Ovary (tissue), 9 donors: ENCODE data around the gene R3HDM2. TPM values are rescaled to one million over a fixed set of nuclear protein-coding genes. Genes with fewer than 3 reads are reported as not detected.

Experiments
- DNase-seq, 5 donors: peaks; one replicate each; pipeline ENCODE4 v3.0.0-alpha.2; 2019 to 2020
- H3K27ac ChIP-seq, 2 donors: fragments of 200-600 bp; one replicate each; pipeline versions ENCODE4 v1.5.1 to v1.8.0; 2019 to 2022
- H3K27me3 ChIP-seq: fragments of 200-600 bp; one replicate; pipeline ENCODE4 v1.8.0; 2022
- H3K36me3 ChIP-seq: fragments of 200-600 bp; sonication (generic); one replicate; pipeline ENCODE4 v1.5.1; 2019
- H3K4me1 ChIP-seq: one replicate; pipeline ENCODE4 v1.8.1; 2013; ENCODE audit warnings: mild to moderate bottlenecking, moderate library complexity; ENCODE audit not compliant: insufficient read depth
- H3K4me3 ChIP-seq: fragments of 200-600 bp; sonication (generic); one replicate; pipeline ENCODE4 v1.5.1; 2017
- H3K9me3 ChIP-seq, 2 donors: fragments of 200-600 bp in 1 of 2; sonication (generic) in 1 of 2; one replicate each; pipeline versions ENCODE4 v1.5.1 to v1.8.1; 2013 to 2019; ENCODE audit warnings: mild to moderate bottlenecking in 1 of 2, moderate library complexity in 1 of 2
- EP300 ChIP-seq: sonication (generic); formaldehyde crosslinking; IDR thresholded peaks from one replicate; pipeline ENCODE4 v1.6.1; 2017; ENCODE audit warnings: antibody characterized with exemption
- POLR2A ChIP-seq: fragments of 450-650 bp; IDR thresholded peaks from one replicate; pipeline ENCODE4 v1.6.1; 2017; ENCODE audit warnings: antibody characterized with exemption, mild to moderate bottlenecking, moderate library complexity
- WGBS, 3 donors: extraction: QIAGEN DNeasy Blood & Tissue Kit in 1 of 3; methylation state at CpG; one replicate each; pipeline versions ENCODE4 v1.1.5 to v1.1.7; 2013 to 2017; 5-methylcytosine and 5-hydroxymethylcytosine counted together
- intact Hi-C, 4 donors: fragments of 100-400 bp; cut with DNase I; formaldehyde crosslinking; loops; one replicate each; pipeline versions ENCODE4 v1.11.0 to v1.15.1; 2022 to 2023
- polyA plus RNA-seq, 2 donors: library from polyadenylated mRNA; stranded (reverse); fragments of 200-250 nt in 1 of 2; fragments of 350-450 nt in 1 of 2; fragmentation: Illumina TruSeq in 1 of 2; extraction: RNeasy Lipid Tissue Mini Kit (QIAGEN cat#74804) in 1 of 2; gene quantifications; one replicate each; pipeline ENCODE4 v1.2.3, GENCODE V29; 2013 to 2014
- total RNA-seq, 7 donors: library from RNA; depleted of rRNA in 2 of 7; stranded (reverse); fragments of >200 nt in 2 of 7; fragmentation: NEBNext Ultra II Directional in 3 of 7; extraction: Animal tissue kit (Norgen Biotek cat#: 25700) in 3 of 7; gene quantifications; one replicate each; pipeline versions ENCODE4 v1.1.0 to v1.2.4, GENCODE V29; 2016 to 2023
- TF ChIP-seq, protein P1 (sequence below), 3 donors: fragments of 450-650 bp in 2 of 3; fragments of 200-600 bp in 1 of 3; IDR thresholded peaks; one replicate each; pipeline versions ENCODE4 v1.5.1 to v1.8.0; 2016 to 2022; ENCODE audit warnings: antibody characterized with exemption in 3 of 3, mild to moderate bottlenecking in 1 of 3
- donor health status: DM: no; HTN: no; CAD: no; lungs with moderate emphysema.
- donor health status: DM: no; HTN: no; CAD: no.
- donor health status: Bipolar disorder and iron deficiency.
- donor health status: DM: yes; HTN: yes; CAD: no.
- donor health status: DM: no; HTN: no; CAD: no.
- donor health status: DM: yes; HTN: yes; CAD: no.

The R3HDM2 gene
- total and polyA plus RNA-seq, 9 donors = 24.3 to 81.4 (median 65.6) TPM

- H3K9me3 ChIP-seq = no peaks in the 10 kb centered on the region
- no peaks in the 10 kb centered on the region for H3K4me1 ChIP-seq
- no peaks in the 10 kb centered on the region for H3K27me3 ChIP-seq
- no peak overlapping the region for H3K4me3 ChIP-seq
- no peak for DNase-seq
- TF ChIP-seq, protein P1, sequence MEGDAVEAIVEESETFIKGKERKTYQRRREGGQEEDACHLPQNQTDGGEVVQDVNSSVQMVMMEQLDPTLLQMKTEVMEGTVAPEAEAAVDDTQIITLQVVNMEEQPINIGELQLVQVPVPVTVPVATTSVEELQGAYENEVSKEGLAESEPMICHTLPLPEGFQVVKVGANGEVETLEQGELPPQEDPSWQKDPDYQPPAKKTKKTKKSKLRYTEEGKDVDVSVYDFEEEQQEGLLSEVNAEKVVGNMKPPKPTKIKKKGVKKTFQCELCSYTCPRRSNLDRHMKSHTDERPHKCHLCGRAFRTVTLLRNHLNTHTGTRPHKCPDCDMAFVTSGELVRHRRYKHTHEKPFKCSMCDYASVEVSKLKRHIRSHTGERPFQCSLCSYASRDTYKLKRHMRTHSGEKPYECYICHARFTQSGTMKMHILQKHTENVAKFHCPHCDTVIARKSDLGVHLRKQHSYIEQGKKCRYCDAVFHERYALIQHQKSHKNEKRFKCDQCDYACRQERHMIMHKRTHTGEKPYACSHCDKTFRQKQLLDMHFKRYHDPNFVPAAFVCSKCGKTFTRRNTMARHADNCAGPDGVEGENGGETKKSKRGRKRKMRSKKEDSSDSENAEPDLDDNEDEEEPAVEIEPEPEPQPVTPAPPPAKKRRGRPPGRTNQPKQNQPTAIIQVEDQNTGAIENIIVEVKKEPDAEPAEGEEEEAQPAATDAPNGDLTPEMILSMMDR (IDR thresholded peaks at IDR 0.05) = no peak
- TF ChIP-seq POLR2A = no peak
- TF ChIP-seq EP300 = no peak
- WGBS, 3 donors = 81 to 89% (median 84%) methylated on average over 28 to 29 of the region's 29 CpGs
- H3K36me3 ChIP-seq = no peaks in the 10 kb centered on the region
- intact Hi-C loops = no loop called here
- no peak overlapping the region for H3K27ac ChIP-seq
Observed at GRCh38 chr12:57207731-57208630, 222.9 kb downstream of the R3HDM2 start.

GRCh38 chr12:57205931-57206330 is 224.9 kb downstream of the R3HDM2 start:
- Histone ChIP-seq H3K36me3 (no peaks in the 10 kb centered on the region), H3K27me3 (no peaks in the 10 kb centered on the region), H3K4me3 (no peak overlapping the region), H3K4me1 (no peaks in the 10 kb centered on the region), H3K9me3 (no peaks in the 10 kb centered on the region), H3K27ac (no peak overlapping the region)
- intact Hi-C loops = no loop called here
- DNase-seq = no peak
- TF ChIP-seq, protein P1 (IDR thresholded peaks at IDR 0.05) = no peak
- TF ChIP-seq POLR2A = no peak
- no peak for TF ChIP-seq EP300
- WGBS, 3 donors = 80 to 85% (median 84%) methylated on average over 7 of the region's 7 CpGs

DNA sequence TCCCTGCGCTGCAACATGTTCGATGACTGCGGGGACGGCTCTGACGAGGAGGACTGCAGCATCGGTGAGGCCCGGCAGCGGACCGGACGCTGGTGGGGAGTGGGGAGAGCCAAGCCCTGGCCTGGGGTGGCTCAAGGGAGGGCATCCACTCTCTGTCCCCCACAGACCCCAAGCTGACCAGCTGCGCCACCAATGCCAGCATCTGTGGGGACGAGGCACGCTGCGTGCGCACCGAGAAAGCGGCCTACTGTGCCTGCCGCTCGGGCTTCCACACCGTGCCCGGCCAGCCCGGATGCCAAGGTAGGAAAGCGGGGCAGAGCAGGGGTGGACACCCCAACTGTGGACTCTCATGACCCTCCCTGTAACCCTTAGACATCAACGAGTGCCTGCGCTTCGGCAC is 225.7 kb downstream of the R3HDM2 start:
- H3K36me3 ChIP-seq = no peaks in the 10 kb centered on the region
- 86 to 88% (median 88%) methylated on average over 26 of the region's 26 CpGs for WGBS, 3 donors
- intact Hi-C loops = no loop called here

GRCh38 chr12:57204454-57204853 is 226.4 kb downstream of the R3HDM2 start:
- Histone ChIP-seq H3K27ac (no peak overlapping the region), H3K4me1 (no peaks in the 10 kb centered on the region), H3K9me3 (no peaks in the 10 kb centered on the region), H3K4me3 (no peak overlapping the region), H3K27me3 (no peaks in the 10 kb centered on the region), H3K36me3 (no peaks in the 10 kb centered on the region)
- intact Hi-C loops = no loop called here
- no peak for DNase-seq
- 84 to 85% (median 84%) methylated on average over 19 of the region's 19 CpGs for WGBS, 3 donors
- TF ChIP-seq, protein P1 (IDR thresholded peaks at IDR 0.05) = no peak
- TF ChIP-seq EP300 = no peak
- TF ChIP-seq POLR2A = no peak

More for the DNA sequence above, 225.7 kb downstream of the R3HDM2 start:
- Histone ChIP-seq H3K27ac (no peak overlapping the region), H3K9me3 (no peaks in the 10 kb centered on the region), H3K4me3 (no peak overlapping the region), H3K27me3 (no peaks in the 10 kb centered on the region), H3K4me1 (no peaks in the 10 kb centered on the region)
- no peak for DNase-seq
- TF ChIP-seq POLR2A = no peak
- TF ChIP-seq EP300 = no peak
- TF ChIP-seq, protein P1 (IDR thresholded peaks at IDR 0.05) = no peak
